GM23248 (cell line): ENCODE measurements around the gene SCAPER. TPM values are rescaled to one million over a fixed set of nuclear protein-coding genes. Genes with fewer than 3 reads are reported as not detected.

Source experiments
- DNase-seq: peaks from one replicate; pipeline ENCODE4 v3.0.0-alpha.2; 2015
- H2AFZ ChIP-seq: fragments of 200-600 bp; sonication (generic); 2 replicates; pipeline ENCODE4 v1.6.1; 2016; ENCODE audit warnings: antibody characterized with exemption
- H3F3A ChIP-seq: fragments of 200-600 bp; sonication (generic); 2 replicates; pipeline ENCODE4 v1.6.1; 2016; ENCODE audit warnings: mild to moderate bottlenecking, antibody characterized with exemption, mixed run types; ENCODE audit not compliant: insufficient read depth
- H3K27ac ChIP-seq: fragments of 200-600 bp; sonication (generic); 2 replicates; pipeline ENCODE4 v1.5.1; 2016; ENCODE audit warnings: mild to moderate bottlenecking
- H3K27me3 ChIP-seq: fragments of 200-600 bp; sonication (generic); replicated peaks from 2 replicates; pipeline ENCODE4 v1.6.1; 2016; ENCODE audit warnings: mild to moderate bottlenecking; ENCODE audit not compliant: insufficient read depth
- H3K36me3 ChIP-seq: fragments of 200-600 bp; sonication (generic); 2 replicates; pipeline ENCODE4 v1.6.1; 2016; ENCODE audit warnings: low read depth, mild to moderate bottlenecking
- H3K4me1 ChIP-seq: fragments of 200-600 bp; sonication (generic); 2 replicates; pipeline ENCODE4 v1.6.1; 2016; ENCODE audit warnings: mild to moderate bottlenecking; ENCODE audit not compliant: insufficient read depth
- H3K4me2 ChIP-seq: fragments of 200-600 bp; sonication (generic); one replicate; pipeline ENCODE4 v1.6.1; 2016; ENCODE audit warnings: mild to moderate bottlenecking; ENCODE audit not compliant: unreplicated experiment
- H3K4me3 ChIP-seq: fragments of 200-600 bp; sonication (generic); 2 replicates; pipeline ENCODE4 v1.5.1; 2016; ENCODE audit warnings: mild to moderate bottlenecking
- H3K79me2 ChIP-seq: fragments of 200-600 bp; sonication (generic); 2 replicates; pipeline ENCODE4 v1.6.1; 2016; ENCODE audit warnings: mild to moderate bottlenecking; ENCODE audit not compliant: insufficient read depth
- H3K9ac ChIP-seq: fragments of 200-600 bp; sonication (generic); 2 replicates; pipeline ENCODE4 v1.6.1; 2016; ENCODE audit warnings: mild to moderate bottlenecking
- H3K9me2 ChIP-seq: fragments of 200-600 bp; sonication (generic); 2 replicates; pipeline ENCODE4 v1.6.1; 2016; ENCODE audit warnings: mixed run types, mild to moderate bottlenecking, moderate library complexity; ENCODE audit not compliant: insufficient read depth
- H3K9me3 ChIP-seq: fragments of 200-600 bp; sonication (generic); one replicate; pipeline ENCODE4 v1.6.1; 2017; ENCODE audit warnings: low read depth
- H4K20me1 ChIP-seq: fragments of 200-600 bp; sonication (generic); 2 replicates; pipeline ENCODE4 v1.6.0; 2016; ENCODE audit not compliant: insufficient read depth
- EZH2 ChIP-seq: fragments of 200-600 bp; sonication (generic); IDR thresholded peaks from 2 replicates; pipeline ENCODE4 v1.6.1; 2018; ENCODE audit warnings: antibody characterized with exemption, mild to moderate bottlenecking; ENCODE audit not compliant: insufficient read depth, poor library complexity, severe bottlenecking
- EZH2phosphoT487 ChIP-seq: fragments of 200-600 bp; sonication (generic); IDR thresholded peaks from 2 replicates; pipeline ENCODE4 v1.6.1; 2018; ENCODE audit warnings: antibody characterized with exemption, moderate library complexity, mild to moderate bottlenecking, low read depth; ENCODE audit not compliant: insufficient read depth
- WGBS, 2 experiments: methylation state at CpG; one replicate each; pipeline ENCODE4 v1.1.6; 2015 to 2017; ENCODE audit warnings: low lambda C conversion rate in 2 of 2, low coverage in 1 of 2; ENCODE audit errors: missing lambda C conversion rate in 2 of 2; 5-methylcytosine and 5-hydroxymethylcytosine counted together
- in situ Hi-C: fragments of 300-500 bp; cut with MboI; formaldehyde crosslinking; loops from 2 replicates; pipeline ENCODE4 v1.15.0; 2020
- polyA plus RNA-seq: library from polyadenylated mRNA; unstranded; fragments of >200 nt; fragmentation: Nextera tagmentation; extraction: Ambion mirVana; gene quantifications from 2 replicates; pipeline ENCODE4 v1.2.1, GENCODE V29; 2016
- total RNA-seq: library from RNA; depleted of rRNA; stranded (reverse); fragments of >200 nt; shearing (Covaris generic); gene quantifications from 2 replicates; pipeline ENCODE4 v1.2.3, GENCODE V29; 2014

The SCAPER gene
- total and polyA plus RNA-seq, 2 experiments from 2014 or later: 5.9 to 7.8 TPM

GRCh38 chr15:76384409-76384808 is 520.7 kb downstream of the SCAPER start:
- H3K4me1 ChIP-seq: peaks cover 7% of the 10 kb centered on the region
- H2AFZ ChIP-seq: no peak overlapping the region
- no peak overlapping the region for H3K4me2 ChIP-seq
- H3K9ac ChIP-seq: no peak overlapping the region
- H3K27ac ChIP-seq: no peak overlapping the region
- no peaks in the 10 kb centered on the region for H3K79me2 ChIP-seq
- H4K20me1 ChIP-seq: no peaks in the 10 kb centered on the region
- no peak for TF ChIP-seq EZH2
- TF ChIP-seq EZH2phosphoT487: no peak
- H3F3A ChIP-seq: no peaks in the 10 kb centered on the region
- H3K9me3 ChIP-seq: no peaks in the 10 kb centered on the region
- no peak for DNase-seq
- no peaks in the 10 kb centered on the region for H3K9me2 ChIP-seq
- in situ Hi-C loops: no loop called here
- H3K27me3 ChIP-seq: no peaks in the 10 kb centered on the region
- no peaks in the 10 kb centered on the region for H3K36me3 ChIP-seq
- 91 to 93% methylated on average over 2 of the region's 2 CpGs for WGBS, 2 experiments
- no peak overlapping the region for H3K4me3 ChIP-seq

DNA sequence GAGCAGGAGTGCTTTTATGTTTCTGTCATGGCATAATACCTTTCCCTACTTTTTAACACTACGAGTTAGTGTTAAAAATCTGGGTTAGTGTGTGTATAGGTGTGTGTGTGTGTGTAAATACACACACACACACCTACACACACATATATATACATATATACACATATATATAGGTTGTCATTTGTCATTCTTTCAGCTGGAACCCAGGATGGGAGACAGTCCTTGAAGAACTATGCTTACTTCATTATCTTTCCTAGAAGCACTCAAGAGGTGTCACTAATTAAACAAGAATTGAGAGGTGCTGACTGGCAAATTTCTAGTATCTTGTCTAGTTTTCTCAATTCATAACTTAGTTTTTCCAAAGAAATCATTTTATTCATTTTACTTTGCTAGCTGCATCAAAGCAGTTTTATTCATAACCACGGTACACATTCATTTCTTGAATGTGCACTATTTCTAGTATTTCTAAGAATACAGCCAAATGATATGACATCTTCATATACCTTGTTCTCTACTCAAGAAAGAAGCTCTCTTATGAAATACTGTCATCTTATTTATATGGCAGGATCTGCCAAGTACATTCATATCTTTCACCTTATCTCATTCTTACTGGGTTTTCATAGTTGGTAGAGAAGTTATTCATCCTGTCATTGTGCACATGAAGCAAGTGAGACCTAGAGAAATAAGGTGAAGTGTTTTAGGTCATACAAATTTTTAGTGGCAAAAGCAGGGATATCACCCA is 522.0 kb downstream of the SCAPER start:
- in situ Hi-C loops: no loop called here

DNA sequence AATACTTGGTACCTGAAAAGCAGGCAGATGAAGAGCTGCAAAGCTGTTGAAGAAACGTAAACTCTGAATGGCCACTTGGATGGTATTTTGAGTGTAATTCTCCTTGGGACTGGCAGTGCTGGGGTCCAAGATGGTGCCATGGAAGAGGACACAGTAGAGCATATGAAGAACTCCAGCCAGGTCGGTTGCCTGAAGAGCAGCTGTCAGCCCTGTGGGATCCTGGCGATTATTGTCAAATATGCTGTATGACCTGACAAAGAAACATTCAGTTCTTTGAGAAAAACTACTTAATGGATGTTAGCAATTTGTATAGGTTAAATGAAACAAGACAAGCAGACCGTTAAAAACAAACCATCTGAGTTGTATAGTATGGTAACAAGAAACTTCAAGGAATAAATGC is 523.8 kb downstream of the SCAPER start:
- no peaks in the 10 kb centered on the region for H3K79me2 ChIP-seq
- in situ Hi-C loops: no loop called here
- no peaks in the 10 kb centered on the region for H3K9me2 ChIP-seq
- DNase-seq: no peak
- H3K4me2 ChIP-seq: no peak overlapping the region
- H3K4me1 ChIP-seq: peaks cover 4% of the 10 kb centered on the region
- H2AFZ ChIP-seq: no peak overlapping the region
- no peaks in the 10 kb centered on the region for H3F3A ChIP-seq
- no peaks in the 10 kb centered on the region for H4K20me1 ChIP-seq
- H3K9me3 ChIP-seq: no peaks in the 10 kb centered on the region
- WGBS, 2 experiments: 85% methylated on average over 4 of the region's 4 CpGs
- no peaks in the 10 kb centered on the region for H3K27me3 ChIP-seq
- H3K27ac ChIP-seq: no peak overlapping the region
- no peak overlapping the region for H3K9ac ChIP-seq
- no peak overlapping the region for H3K4me3 ChIP-seq
- H3K36me3 ChIP-seq: no peaks in the 10 kb centered on the region
- TF ChIP-seq EZH2: no peak
- no peak for TF ChIP-seq EZH2phosphoT487

More for the DNA sequence above, 522.0 kb downstream of the SCAPER start:
- Histone ChIP-seq H2AFZ (no peak overlapping the region), H3K4me3 (no peak overlapping the region), H3K9me2 (no peaks in the 10 kb centered on the region), H3K9ac (no peak overlapping the region), H3K27ac (no peak overlapping the region), H4K20me1 (no peaks in the 10 kb centered on the region), H3K4me1 (peaks cover 7% of the 10 kb centered on the region), H3K27me3 (no peaks in the 10 kb centered on the region), H3K9me3 (no peaks in the 10 kb centered on the region), H3F3A (no peaks in the 10 kb centered on the region), H3K36me3 (no peaks in the 10 kb centered on the region), H3K4me2 (no peak overlapping the region), H3K79me2 (no peaks in the 10 kb centered on the region)
- WGBS, 2 experiments: 88 to 92% methylated on average over 2 of the region's 2 CpGs
- TF ChIP-seq EZH2 (no peak), EZH2phosphoT487 (no peak)
- no peak for DNase-seq

GRCh38 chr15:76380249-76380648 is 524.9 kb downstream of the SCAPER start:
- Histone ChIP-seq H3F3A (no peaks in the 10 kb centered on the region), H2AFZ (no peak overlapping the region), H3K79me2 (no peaks in the 10 kb centered on the region), H3K9me3 (no peaks in the 10 kb centered on the region), H3K36me3 (no peaks in the 10 kb centered on the region), H3K4me1 (no peaks in the 10 kb centered on the region), H3K27me3 (no peaks in the 10 kb centered on the region), H4K20me1 (no peaks in the 10 kb centered on the region), H3K27ac (no peak overlapping the region), H3K4me2 (no peak overlapping the region), H3K9me2 (no peaks in the 10 kb centered on the region), H3K9ac (no peak overlapping the region), H3K4me3 (no peak overlapping the region)
- in situ Hi-C loops: no loop called here
- no peak for DNase-seq
- 87 to 88% methylated on average over 1 of the region's 1 CpG for WGBS, 2 experiments
- TF ChIP-seq EZH2 (no peak), EZH2phosphoT487 (no peak)

DNA sequence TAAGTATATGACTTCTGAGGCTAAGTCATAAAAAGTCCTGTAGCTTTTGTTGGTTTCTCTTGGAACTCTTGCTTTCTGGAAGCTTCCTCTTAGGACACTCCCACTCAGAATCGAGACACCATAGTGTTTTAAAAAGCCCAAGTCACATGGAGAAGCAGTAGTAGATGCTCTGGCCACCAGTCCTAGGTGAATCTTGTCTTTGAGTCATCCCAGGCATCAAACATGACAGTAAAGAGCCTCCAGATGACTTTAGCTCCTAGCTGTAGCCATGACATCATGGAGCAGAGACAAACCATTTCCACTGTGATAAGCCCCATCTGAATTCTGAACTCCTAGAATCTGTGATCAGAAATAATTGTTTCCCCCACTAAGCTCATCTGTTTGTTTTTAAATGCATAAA is 526.4 kb downstream of the SCAPER start:
- no peaks in the 10 kb centered on the region for H3K36me3 ChIP-seq
- H3K27me3 ChIP-seq: no peaks in the 10 kb centered on the region
- no peaks in the 10 kb centered on the region for H3K9me2 ChIP-seq
- in situ Hi-C loops: no loop called here
- H4K20me1 ChIP-seq: no peaks in the 10 kb centered on the region
- no peaks in the 10 kb centered on the region for H3K9me3 ChIP-seq
- H3K4me1 ChIP-seq: no peaks in the 10 kb centered on the region
- no peak overlapping the region for H3K4me2 ChIP-seq
- H3K27ac ChIP-seq: no peak overlapping the region
- H2AFZ ChIP-seq: no peak overlapping the region
- WGBS, 2 experiments: 50 to 65% methylated on average over 1 of the region's 1 CpG
- TF ChIP-seq EZH2phosphoT487 (no peak), EZH2 (no peak)
- H3K9ac ChIP-seq: no peak overlapping the region
- H3K79me2 ChIP-seq: no peaks in the 10 kb centered on the region
- no peaks in the 10 kb centered on the region for H3F3A ChIP-seq
- no peak overlapping the region for H3K4me3 ChIP-seq
- DNase-seq: no peak
